ENCODE measurements around the gene CUEDC1.
"Not testable (repeated sequence)": the region's sequence is repeated elsewhere in the genome, so short reads cannot be mapped to it uniquely, and the experiment has no call there.

The CUEDC1 gene

DNA sequence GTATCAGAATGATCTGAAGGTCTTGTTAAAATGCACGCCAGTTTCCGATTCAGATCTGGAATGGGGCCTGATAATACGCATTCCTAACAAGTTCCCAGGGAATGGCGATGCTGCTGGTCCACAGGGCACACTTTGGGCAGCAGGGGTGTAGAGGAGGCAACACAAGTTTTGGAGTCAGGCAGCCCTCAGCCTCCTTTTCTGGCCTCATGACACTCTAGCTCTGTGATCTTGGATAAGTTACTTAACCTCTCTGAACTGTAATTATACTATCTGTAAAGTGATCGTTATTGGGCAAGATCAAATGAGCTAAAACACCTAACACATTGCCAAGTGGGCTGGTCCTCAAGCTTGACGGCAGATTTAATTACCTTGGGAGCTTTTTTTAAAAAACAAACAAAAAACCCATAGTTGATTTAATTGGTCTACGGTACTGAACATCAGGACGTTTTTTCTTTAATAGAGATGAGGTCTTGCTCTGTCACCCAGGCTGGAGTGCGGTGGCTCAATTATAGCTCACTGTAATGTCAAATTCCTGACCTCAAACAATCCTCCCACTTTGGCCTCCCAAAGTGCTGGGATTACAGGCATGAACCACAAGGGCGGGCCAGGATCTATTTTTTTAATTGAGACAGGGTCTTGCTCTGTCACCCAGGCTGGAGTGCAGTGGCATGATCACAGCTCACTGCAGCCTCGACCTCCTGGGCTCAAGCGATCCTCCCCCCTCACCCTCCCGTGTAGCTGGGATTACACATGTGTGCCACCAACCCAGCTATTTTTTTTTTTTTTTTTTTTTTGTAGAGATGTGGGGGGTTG lies 95.4 kb downstream of the CUEDC1 start:
- DNase-seq = no peak

- no peak for DNase-seq
Measured at GRCh38 chr17:57858838-57859237, 96.4 kb downstream of the CUEDC1 start.

DNA sequence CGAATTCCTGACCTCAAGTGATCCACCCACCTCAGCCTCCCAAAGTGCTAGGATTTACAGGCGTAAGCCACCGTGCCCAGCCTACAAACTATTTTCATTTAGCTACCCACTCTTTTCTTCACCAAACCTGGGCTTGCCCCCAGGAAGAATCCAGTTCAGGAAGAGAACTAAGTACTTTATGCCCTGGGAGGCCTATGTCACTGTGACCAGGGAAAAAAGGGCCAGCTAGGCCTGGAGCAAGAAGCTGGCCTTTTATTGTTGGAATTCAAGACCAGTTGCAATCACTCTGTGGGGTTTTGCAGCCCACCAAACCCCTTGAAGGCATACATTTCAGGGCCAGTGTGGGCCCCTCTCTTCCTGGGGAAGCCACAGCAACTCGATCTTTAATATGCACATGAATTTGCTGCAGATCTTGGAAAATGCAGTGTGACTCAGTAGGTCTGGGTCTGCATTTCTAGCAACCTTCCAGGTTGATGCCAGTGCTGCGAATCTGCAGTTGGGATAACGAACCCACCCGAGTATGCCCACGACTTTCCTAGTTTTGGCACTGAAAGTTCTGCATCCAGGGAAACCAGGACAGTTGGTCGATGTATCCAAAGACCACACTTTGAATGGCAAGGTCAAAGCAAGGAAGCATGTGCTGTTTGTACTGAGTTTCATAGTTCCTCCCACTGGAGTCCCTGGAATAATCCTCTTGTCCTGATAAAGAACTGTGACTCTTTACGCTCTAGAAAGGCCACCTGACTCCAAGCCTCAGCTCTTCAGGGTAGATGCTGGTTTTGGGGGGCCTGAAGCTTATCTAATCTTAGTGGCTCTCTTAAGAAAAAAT lies 98.2 kb downstream of the CUEDC1 start:
- no peak for DNase-seq

- DNase-seq = no peak
Measured at GRCh38 chr17:57855391-57856035, 99.7 kb downstream of the CUEDC1 start.

DNA sequence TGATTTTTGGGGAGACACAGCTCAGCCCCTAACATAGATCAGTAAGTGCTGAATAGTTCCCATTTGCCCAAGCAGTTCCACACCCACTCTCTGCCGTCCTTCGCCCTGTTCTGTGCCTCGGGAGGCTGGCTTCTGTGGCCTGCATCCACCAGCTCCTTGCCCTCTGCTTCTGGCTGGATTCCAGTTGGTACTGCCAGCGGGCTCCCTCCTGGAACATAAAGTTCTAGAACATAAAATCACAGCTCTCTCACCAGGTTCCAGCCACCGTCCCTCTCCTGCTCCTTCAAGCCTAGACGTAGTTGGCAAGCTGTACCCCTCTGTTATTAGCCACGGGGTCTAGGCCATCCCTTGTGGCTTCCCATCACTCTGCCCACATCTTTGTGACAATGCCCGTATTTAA lies 101.5 kb downstream of the CUEDC1 start:
- no peak for DNase-seq

- no peak for DNase-seq
Measured at GRCh38 chr17:57852955-57853328, 102.3 kb downstream of the CUEDC1 start.

- DNase-seq = no peak
Measured at GRCh38 chr17:57852092-57852954, 102.9 kb downstream of the CUEDC1 start.

- DNase-seq = peak; percentile 98
Measured at GRCh38 chr17:57849874-57850754, 105.1 kb downstream of the CUEDC1 start, which contains the start of gene MRPS23. MRPS23 (minus strand) TSS chr17:57850044; CDS start chr17:57850010, 34 bp downstream.

- DNase-seq = no peak
Measured at GRCh38 chr17:57849163-57849873, 105.9 kb downstream of the CUEDC1 start.

DNA sequence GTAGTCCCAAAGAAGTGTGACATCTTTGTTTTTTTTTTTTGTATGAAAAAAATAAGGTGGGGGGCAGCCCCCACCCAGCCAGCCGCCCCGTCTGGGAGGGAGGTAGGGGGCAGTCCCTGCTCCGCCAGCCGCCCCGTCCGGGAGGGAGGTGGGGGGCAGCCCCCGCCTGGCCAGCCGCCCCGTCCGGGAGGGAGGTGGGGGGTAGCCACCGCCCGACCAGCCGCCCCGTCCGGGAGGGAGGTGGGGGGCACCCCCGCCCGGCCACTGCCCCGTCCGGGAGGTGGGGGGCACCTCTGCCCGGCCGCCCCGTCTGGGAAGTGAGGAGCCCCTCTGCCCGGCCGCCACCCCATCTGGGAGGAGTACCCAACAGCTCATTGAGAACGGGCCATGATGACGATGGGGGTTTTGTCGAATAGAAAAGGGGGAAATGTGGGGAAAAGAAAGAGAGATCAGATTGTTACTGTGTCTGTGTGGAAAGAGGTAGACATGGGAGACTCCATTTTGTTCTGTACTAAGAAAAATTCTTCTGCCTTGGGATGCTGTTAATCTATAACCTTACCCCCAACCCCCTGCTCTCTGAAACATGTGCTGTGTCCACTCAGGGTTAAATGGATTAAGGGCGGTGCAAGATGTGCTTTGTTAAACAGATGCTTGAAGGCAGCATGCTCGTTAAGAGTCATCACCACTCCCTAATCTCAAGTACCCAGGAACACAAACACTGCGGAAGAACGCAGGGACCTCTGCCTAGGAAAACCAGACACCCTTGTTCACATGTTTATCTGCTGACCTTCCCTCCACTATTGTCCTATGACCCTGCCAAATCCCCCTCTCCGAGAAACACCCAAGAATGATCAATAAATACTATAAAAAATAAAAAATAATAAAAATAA lies 108.9 kb downstream of the CUEDC1 start:
- not testable (repeated sequence) for DNase-seq

DNA sequence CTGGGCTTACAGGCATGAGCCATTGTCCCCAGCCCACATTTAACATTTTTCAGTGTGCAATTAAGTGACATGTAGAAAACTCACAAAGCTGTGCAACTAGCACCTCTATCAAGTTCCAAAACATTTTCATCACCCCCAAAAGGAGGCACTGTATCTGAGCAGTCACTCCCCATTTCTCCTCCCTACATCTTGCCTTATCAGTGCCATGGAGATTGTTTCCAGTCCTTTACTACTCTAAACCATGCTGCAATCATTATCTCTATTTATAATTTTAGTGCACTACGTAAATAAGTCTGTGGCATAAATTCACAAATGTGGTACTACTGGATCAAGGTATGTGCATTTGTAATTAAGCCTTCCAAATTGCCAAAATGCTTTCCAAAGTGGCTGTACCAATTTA lies 112.9 kb downstream of the CUEDC1 start:
- no peak for DNase-seq

- DNase-seq = no peak
Measured at GRCh38 chr17:57839571-57839923, 115.7 kb downstream of the CUEDC1 start.

DNA sequence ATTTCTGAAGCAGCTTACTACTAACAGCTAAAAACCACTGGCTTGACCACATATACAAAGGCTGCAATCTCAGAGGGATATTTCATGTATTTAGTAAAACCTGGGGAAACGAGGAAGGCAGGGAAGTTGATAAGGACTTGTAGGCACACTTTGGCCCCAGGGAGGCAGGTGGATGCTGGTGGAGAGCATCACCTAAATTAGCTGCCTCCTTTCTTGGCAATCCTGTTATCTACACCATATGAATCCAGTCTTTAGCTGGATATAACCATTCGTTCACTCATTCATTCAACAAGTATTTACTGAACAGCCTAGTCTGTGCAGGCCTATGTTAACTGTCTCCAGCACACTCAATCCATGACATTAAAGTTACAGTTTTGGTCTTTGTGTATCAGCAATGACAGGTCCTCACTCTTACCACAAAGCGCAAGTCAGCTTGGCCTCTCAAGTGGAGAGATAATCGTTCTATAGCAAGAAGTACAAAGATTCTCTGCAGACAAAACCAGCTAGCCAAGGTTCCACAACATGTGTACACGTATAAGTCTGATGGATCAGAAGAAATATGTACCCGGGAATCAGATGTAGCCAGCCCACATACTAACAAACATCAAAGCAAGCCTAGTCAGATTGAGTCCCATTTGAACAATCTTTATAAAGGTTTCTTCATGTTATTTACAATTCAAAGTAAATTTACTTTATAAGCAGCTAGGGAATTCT lies 116.2 kb downstream of the CUEDC1 start:
- no peak for DNase-seq

DNA sequence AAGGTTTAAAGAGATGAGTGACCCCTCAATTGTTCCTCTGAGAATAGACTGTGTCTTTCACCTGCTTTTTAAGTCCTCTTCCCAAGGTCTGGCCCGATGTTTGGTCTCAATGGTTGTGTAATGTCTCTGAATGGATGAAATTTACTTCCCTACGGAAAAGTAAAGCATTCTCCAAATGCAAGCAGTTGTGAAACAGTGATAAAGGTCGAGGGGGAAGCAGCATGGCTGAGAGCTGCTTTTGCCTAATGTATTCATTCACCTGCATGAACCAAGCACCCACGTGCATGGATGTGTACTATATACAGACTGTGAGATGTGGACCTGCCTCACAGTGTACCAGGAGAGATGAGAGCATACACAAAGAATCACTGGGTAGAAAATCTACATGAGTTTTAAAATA lies 116.8 kb downstream of the CUEDC1 start:
- no peak for DNase-seq

DNA sequence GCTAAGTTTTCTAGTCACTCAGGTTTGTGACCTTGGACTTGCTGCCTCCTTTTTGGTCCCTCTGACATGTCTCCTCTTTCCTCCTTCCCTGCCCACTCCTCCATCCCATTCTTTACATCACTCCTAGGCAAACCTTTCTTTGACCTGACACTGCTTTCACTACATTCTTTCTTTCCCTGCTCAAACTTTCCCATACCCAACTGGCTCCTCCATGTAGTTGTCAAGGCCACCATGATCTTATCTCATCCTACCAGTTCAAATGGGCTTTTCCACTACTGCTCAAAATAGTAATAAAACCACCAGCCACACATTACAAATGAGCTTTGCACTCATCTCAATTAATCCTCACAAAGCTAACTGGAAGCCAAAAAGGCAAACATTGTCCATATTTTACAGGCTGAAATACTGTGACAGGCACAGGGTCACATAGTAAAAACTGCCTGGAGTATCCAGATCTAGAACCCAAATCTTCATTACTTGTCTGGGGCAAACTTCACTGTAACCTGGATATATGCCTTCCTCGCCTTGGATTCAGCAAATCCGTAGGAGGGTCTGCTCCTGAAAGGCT lies 119.8 kb downstream of the CUEDC1 start:
- no peak for DNase-seq

DNA sequence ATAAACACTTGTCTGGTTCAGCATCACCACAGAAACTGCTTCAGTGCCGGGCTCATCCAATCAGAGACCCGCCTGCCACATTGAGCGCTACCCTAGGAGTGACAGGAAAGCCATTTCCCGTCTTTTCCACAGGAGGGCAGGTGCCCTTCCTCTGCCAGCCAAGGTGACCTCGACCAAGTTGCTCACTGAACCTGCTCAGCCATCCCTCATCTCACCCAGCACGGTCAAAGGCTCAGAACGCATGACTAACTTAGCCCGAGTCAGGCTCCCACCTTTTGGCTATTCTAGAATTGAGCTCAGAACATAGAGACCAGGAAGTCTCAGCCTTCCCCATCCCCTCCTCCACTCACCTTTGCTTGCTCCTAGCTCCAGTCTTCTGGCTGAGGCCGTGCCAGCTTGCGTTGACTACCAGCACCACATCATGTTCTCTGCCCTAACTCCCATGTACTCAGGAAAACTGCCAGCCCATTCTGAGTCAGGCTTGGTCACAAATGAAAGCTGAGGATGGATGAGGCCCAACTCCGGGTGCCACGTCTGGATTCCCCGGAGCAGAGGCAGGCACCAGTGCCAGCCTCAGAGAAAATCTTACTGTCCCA lies 121.0 kb downstream of the CUEDC1 start:
- DNase-seq = peak; percentile 12

GRCh38 chr17:57833179-57833939 lies 121.9 kb downstream of the CUEDC1 start:
- DNase-seq = peak; percentile 31
